ENCODE measurements around the gene DNAH11.

GRCh38 chr7:21946222-21946709 is 403.4 kb downstream of the DNAH11 start:
- TF ChIP-seq CTCF (conservative IDR thresholded peaks at IDR 0.05 in 1 of 2, IDR thresholded peaks at IDR 0.05 in 1 of 2; ENCODE audit: extremely low read depth in 1 of 2, insufficient read depth in 1 of 2, low read depth in 1 of 2, low read length in 2 of 2) (no peak), EZH2 (IDR thresholded peaks at IDR 0.05; ENCODE audit: borderline replicate concordance, low read length) (no peak)
